GM12878 (cell line): ENCODE measurements around the gene AGBL3.

Experiments used
- CHD2 ChIP-seq: IDR thresholded peaks from 2 replicates; pipeline ENCODE4 v1.6.1; 2011; ENCODE audit warnings: low read depth, low read length, improper control_type of control experiment, borderline replicate concordance
- CTCF ChIP-seq, 3 experiments: IDR thresholded peaks in 2 of 3; conservative IDR thresholded peaks in 1 of 3; 2 replicates each; pipeline ENCODE4 v1.5.1; 2011; ENCODE audit warnings: low read depth in 3 of 3, low read length in 3 of 3, mild to moderate bottlenecking in 3 of 3, control low read depth in 2 of 3, moderate library complexity in 2 of 3, inconsistent platforms in 1 of 3, mixed read lengths in 1 of 3; ENCODE audit not compliant: control insufficient read depth in 2 of 3, insufficient read depth in 1 of 3; ENCODE audit errors: extremely low read depth in 1 of 3
- E2F8 ChIP-seq: fragments of 450-650 bp; IDR thresholded peaks from 2 replicates; pipeline ENCODE4 v1.6.1; 2018; ENCODE audit warnings: mild to moderate bottlenecking, low read depth, moderate library complexity; ENCODE audit not compliant: partially characterized antibody
- EZH2 ChIP-seq: IDR thresholded peaks from 2 replicates; pipeline ENCODE4 v1.6.1; 2012; ENCODE audit warnings: low read depth, mild to moderate bottlenecking, control low read depth, inconsistent platforms, low read length, borderline replicate concordance; ENCODE audit not compliant: control insufficient read depth
- MTA3 ChIP-seq: IDR thresholded peaks from 2 replicates; pipeline ENCODE4 v1.6.1; 2012; ENCODE audit warnings: low read length, inconsistent platforms, borderline replicate concordance
- MYC ChIP-seq: IDR thresholded peaks from 2 replicates; pipeline ENCODE4 v1.6.1; 2011; ENCODE audit warnings: mild to moderate bottlenecking, low read length, moderate library complexity, inconsistent platforms; ENCODE audit not compliant: insufficient read depth, insufficient replicate concordance, insufficient read length, severe bottlenecking
- NFIC ChIP-seq: IDR thresholded peaks from 2 replicates; pipeline ENCODE4 v1.6.1; 2012; ENCODE audit warnings: low read depth, mild to moderate bottlenecking, inconsistent platforms, low read length, moderate library complexity
- POLR2A ChIP-seq: IDR thresholded peaks from 2 replicates; pipeline ENCODE4 v1.6.1; 2011; ENCODE audit warnings: low read depth, mild to moderate bottlenecking, low read length
- RFX5 ChIP-seq: IDR thresholded peaks from 2 replicates; pipeline ENCODE4 v1.6.1; 2011; ENCODE audit warnings: low read depth, low read length, improper control_type of control experiment
- YBX1 ChIP-seq: fragments of 450-650 bp; IDR thresholded peaks from 2 replicates; pipeline ENCODE4 v1.6.1; 2016; ENCODE audit warnings: antibody characterized with exemption
- ZNF384 ChIP-seq: IDR thresholded peaks from 2 replicates; pipeline ENCODE4 v1.6.1; 2012; ENCODE audit warnings: low read depth, mild to moderate bottlenecking, low read length, improper control_type of control experiment, borderline replicate concordance
- ZZZ3 ChIP-seq: IDR thresholded peaks from 2 replicates; pipeline ENCODE4 v1.6.1; 2011; ENCODE audit warnings: low read depth; ENCODE audit not compliant: control insufficient read depth, insufficient read length
- TF ChIP-seq, protein P1 (sequence below): IDR thresholded peaks from 2 replicates; pipeline ENCODE4 v1.6.1; 2011; ENCODE audit warnings: low read depth, mild to moderate bottlenecking, low read length, moderate library complexity, borderline replicate concordance; ENCODE audit errors: extremely low read depth

DNA sequence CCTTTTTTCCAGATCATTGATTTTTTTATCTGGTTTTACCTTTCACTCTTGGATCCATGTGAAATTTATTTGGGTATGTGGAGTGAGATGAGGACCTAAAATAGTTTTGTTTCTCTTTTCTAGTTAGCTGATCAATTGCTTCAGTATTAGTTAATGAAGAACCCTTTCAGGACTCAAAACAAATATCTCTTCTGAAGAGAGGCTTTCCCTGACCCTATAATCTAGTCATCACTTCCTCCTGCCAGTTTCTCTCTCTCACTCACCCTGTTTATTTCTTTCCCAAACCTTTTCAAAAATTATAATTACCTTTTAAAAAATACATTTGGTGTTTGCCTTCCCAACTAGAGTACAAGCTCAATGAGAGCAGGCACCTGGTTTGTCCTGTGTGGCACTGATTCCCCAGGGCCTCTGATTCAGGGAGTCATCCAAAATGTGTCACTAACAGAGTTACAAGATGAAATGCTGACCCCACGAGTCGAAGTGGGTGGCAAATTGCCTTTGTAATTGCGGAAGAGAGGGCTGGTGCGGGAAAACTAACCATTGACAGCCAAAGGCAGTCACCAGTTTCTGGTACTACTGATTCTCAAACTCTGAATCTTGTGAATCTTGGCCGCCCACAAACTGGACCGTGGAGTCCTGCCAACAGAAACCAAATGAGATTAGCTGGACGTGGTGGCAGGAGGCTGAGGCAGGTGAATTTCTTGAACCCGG lies 163.9 kb downstream of the AGBL3 start:
- TF ChIP-seq CTCF (IDR thresholded peaks at IDR 0.05 in 2 of 3, conservative IDR thresholded peaks at IDR 0.05 in 1 of 3; ENCODE audit: control insufficient read depth in 2 of 3, extremely low read depth in 1 of 3, insufficient read depth in 1 of 3, low read depth in 3 of 3, low read length in 3 of 3) (no peak), YBX1 (no peak), E2F8 (no peak), MYC (no peak), POLR2A (no peak), ZNF384 (no peak), ZZZ3 (no peak), MTA3 (no peak), CHD2 (no peak), RFX5 (no peak), EZH2 (no peak), NFIC (no peak)
- TF ChIP-seq, protein P1, sequence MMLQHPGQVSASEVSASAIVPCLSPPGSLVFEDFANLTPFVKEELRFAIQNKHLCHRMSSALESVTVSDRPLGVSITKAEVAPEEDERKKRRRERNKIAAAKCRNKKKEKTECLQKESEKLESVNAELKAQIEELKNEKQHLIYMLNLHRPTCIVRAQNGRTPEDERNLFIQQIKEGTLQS, result no peak
